Neutrophil (primary cell): ENCODE data around the gene TIAL1.

ENCODE experiments used
- H3K27ac ChIP-seq: fragments of 200-600 bp; sonication (generic); 2 replicates; pipeline ENCODE4 v1.5.1; 2016; ENCODE audit warnings: mild to moderate bottlenecking, moderate library complexity
- H3K27me3 ChIP-seq: fragments of 200-600 bp; sonication (generic); 2 replicates; pipeline ENCODE4 v1.6.0; 2016; ENCODE audit warnings: mild to moderate bottlenecking
- H3K36me3 ChIP-seq: fragments of 200-600 bp; sonication (generic); 2 replicates; pipeline ENCODE4 v1.5.1; 2017
- H3K4me1 ChIP-seq, 2 experiments: fragments of 200-600 bp in 1 of 2; sonication (generic) in 1 of 2; 1 replicate in 1 of 2; 2 replicates in 1 of 2; pipeline versions ENCODE4 v1.5.1 to v1.6.1; 2013 to 2016; ENCODE audit warnings: low read depth in 1 of 2, low read length in 1 of 2, mild to moderate bottlenecking in 1 of 2, moderate library complexity in 1 of 2; ENCODE audit not compliant: control insufficient read depth in 1 of 2, insufficient read depth in 1 of 2
- H3K4me3 ChIP-seq, 2 experiments: fragments of 200-600 bp in 1 of 2; sonication (generic) in 1 of 2; 1 replicate in 1 of 2; 2 replicates in 1 of 2; pipeline ENCODE4 v1.5.1; 2013 to 2016; ENCODE audit warnings: low read depth in 1 of 2, low read length in 1 of 2, mild to moderate bottlenecking in 1 of 2, moderate library complexity in 1 of 2
- H3K9me3 ChIP-seq: fragments of 200-600 bp; sonication (generic); 2 replicates; pipeline ENCODE4 v1.5.1; 2016
- CTCF ChIP-seq: fragments of 200-600 bp; sonication (generic); IDR thresholded peaks from 2 replicates; pipeline ENCODE4 v1.5.1; 2016; ENCODE audit warnings: antibody characterized with exemption

The TIAL1 gene

DNA sequence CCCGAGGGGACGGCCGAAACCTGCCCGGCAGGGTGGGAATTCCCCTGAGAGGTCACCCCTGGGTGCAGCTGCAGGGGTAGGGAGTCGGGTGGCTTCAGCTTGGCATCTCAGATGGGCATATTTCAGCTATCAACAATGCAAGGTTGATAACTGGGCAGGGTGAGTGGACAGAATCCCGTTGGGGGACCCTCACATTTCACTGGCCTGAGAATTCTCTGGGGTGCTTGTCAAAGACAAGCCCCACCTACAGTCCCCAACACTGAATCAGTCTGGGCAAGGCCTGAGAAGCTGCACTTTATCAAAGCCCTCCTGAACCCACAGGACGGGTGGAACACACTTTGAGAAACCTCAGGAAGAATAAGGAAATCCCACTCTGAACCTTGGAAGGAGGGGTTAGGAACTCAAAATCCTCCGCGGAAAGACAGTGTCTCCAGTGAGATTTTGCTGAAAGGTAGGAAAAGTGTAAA, 57.4 kb downstream of the TIAL1 start:
- Histone ChIP-seq H3K4me1 (peaks cover 20 to 26% of the 10 kb centered on the region in 2 experiments), H3K27ac (no peak overlapping the region), H3K27me3 (peaks cover 58% of the 10 kb centered on the region), H3K36me3 (no peaks in the 10 kb centered on the region), H3K4me3 (no peak overlapping the region), H3K9me3 (no peaks in the 10 kb centered on the region)
- no peak for TF ChIP-seq CTCF

GRCh38 chr10:119538632-119539358, 58.0 kb downstream of the TIAL1 start:
- Histone ChIP-seq H3K27me3 (peaks cover 52% of the 10 kb centered on the region), H3K4me1 (peaks cover 20 to 26% of the 10 kb centered on the region in 2 experiments), H3K27ac (no peak overlapping the region), H3K4me3 (no peak overlapping the region), H3K9me3 (no peaks in the 10 kb centered on the region), H3K36me3 (no peaks in the 10 kb centered on the region)
- TF ChIP-seq CTCF, result no peak

GRCh38 chr10:119537953-119538630, 58.7 kb downstream of the TIAL1 start:
- no peak overlapping the region for H3K27ac ChIP-seq
- TF ChIP-seq CTCF, result no peak
- H3K4me1 ChIP-seq, result peaks cover 15 to 21% of the 10 kb centered on the region in 2 experiments
- no peaks in the 10 kb centered on the region for H3K9me3 ChIP-seq
- no peak overlapping the region for H3K4me3 ChIP-seq
- H3K27me3 ChIP-seq, result peaks cover 45% of the 10 kb centered on the region
- H3K36me3 ChIP-seq, result no peaks in the 10 kb centered on the region

DNA sequence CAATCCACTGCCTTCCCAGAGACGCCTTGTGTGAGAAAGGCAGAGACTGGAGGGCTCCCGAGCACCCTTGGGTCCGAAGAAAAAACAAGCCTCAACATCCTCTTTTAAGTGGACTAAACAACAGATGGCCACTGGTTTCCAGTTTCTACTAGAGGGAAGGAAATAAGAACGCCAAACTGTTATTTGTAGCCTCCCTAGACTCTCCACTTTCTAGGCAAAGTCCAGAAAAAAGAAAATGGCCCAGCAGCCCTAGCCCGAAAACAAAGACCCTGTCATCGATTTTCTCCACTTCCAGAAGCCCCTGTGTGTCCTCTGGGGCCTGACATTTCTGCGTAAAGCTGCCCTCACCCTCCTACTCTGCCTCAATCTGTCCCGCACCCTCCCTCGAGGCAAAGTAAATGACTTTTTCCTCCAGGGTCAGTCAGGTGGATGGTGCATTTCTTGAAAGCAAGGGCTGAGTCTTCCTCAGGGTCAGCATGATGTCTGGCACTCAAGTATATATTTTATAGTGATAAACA, 60.2 kb downstream of the TIAL1 start:
- Histone ChIP-seq H3K27me3 (peaks cover 30% of the 10 kb centered on the region), H3K9me3 (no peaks in the 10 kb centered on the region), H3K27ac (no peak overlapping the region), H3K4me1 (peaks cover 5 to 6% of the 10 kb centered on the region in 2 experiments), H3K36me3 (no peaks in the 10 kb centered on the region), H3K4me3 (no peak overlapping the region)
- TF ChIP-seq CTCF, result no peak

- Histone ChIP-seq H3K9me3 (no peaks in the 10 kb centered on the region), H3K4me3 (no peak overlapping the region), H3K36me3 (no peaks in the 10 kb centered on the region), H3K4me1 (peaks cover 0 to under 1% of the 10 kb centered on the region in 2 experiments), H3K27ac (no peak overlapping the region), H3K27me3 (peaks cover 24% of the 10 kb centered on the region)
- TF ChIP-seq CTCF, result no peak
Measured at GRCh38 chr10:119535837-119536507, 60.8 kb downstream of the TIAL1 start.
